CD4-positive, alpha-beta T cell treated with Interleukin-6 for 4 hours (primary cell): ENCODE measurements around the gene CNPY1.

Experiments used
- DNase-seq: peaks from one replicate; pipeline ENCODE4 v3.0.0-alpha.2; 2020; ENCODE audit warnings: mixed read lengths

CNPY1 gene

DNA sequence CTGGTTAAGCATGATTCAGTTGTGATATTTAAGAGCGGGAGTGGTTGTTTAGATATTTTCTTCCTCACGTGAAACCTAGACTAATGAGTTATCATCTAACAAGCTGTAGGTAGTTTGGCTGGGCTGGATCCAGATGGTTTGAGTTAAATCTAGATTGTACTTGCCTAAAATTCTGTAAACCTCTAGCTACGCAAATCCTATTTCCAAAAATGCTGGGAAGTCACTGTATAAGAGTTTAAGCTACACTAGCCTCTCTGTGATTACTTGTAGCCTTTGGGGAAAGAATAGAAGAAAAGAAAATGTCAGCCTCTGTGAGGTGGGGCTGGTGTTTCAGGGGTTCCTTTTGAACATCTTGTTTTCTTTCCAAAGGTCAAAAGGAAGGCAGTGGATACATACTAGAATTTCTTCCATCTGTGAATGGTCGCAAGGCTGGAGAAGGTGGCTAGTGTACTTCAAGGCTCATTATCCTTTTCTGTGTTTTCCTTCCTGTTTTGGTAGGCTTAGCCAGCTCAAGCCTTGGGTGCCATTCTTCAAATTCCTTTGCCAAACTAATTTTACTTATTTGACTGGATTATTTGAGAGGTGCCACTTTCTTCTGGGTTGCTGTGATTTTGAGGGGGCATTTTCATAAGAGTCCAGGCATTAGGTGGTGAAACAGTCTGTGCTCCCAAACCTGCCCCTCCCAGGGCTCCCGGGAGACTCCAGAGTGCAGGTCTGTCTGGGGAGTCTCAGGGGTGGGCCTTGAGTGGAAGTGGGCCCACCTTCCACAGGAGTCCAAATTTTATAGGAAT is 93.7 kb downstream of the CNPY1 start:
- DNase-seq: no peak

DNA sequence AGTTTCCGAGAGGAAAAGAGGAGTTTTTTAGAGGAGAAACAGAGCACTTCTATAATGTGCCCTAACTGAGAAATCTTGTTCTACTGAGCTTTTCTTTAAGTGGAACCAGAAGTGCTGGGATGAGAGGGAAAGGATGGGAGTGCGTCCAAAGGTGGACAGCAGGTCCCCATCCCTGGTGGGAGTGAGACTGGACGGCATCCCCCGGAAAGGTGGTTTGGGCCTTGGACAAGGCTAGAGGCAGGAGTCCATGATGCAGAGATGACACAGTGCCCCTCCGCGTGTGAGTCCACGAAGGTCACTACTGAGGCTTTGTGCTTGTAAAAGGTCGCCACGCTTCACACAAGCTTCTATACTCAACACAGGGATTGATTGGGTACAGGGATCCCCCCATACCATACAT is 94.5 kb downstream of the CNPY1 start:
- DNase-seq: no peak
